HCT116 (cell line): ENCODE data around the gene PDZD4. TPM values are rescaled to one million over a fixed set of nuclear protein-coding genes. Genes with fewer than 3 reads are reported as not detected.

Experiments
- ATAC-seq: fragments of 200-7000 bp; cut with Tn5 transposase; 2 replicates; pipeline ENCODE4 v1.9.1; 2020; ENCODE audit warnings: mild to moderate bottlenecking, moderate library complexity
- BruUV-seq: library from RNA; stranded (reverse); fragments of 400-500 nt; replicated peaks from 2 replicates; lab custom pipeline; 2021; lab: Mats Ljungman, UMichigan
- CTCF ChIA-PET: fragments of 300-600 bp; sonication (Branson Sonifier 250); formaldehyde crosslinking; loops from one replicate; lab custom pipeline; 2021; ENCODE audit warnings: antibody characterized with exemption; lab: Charles Lee
- POLR2A ChIA-PET: fragments of 300-600, 350-600 bp; sonication (Branson Sonifier 250); formaldehyde crosslinking; loops from one replicate; lab custom pipeline; 2021; ENCODE audit warnings: antibody characterized with exemption; lab: Charles Lee
- RAD21 ChIA-PET, 2 experiments: fragments of 300-600 bp; sonication (Branson Sonifier 250); formaldehyde crosslinking; loops; one replicate each; lab custom pipeline; 2023; ENCODE audit warnings: low total read pairs in 2 of 2; ENCODE audit not compliant: uncharacterized antibody in 2 of 2, unreplicated experiment in 2 of 2, low non-redundant PET in 1 of 2; lab: Charles Lee
- DNase-seq: peaks from one replicate; pipeline ENCODE4 v3.0.0-alpha.2; 2010; ENCODE audit warnings: low read depth, low spot score
- H2AFZ ChIP-seq: fragments of 200-600 bp; shearing (Covaris generic), sonication (generic); 2 replicates; pipeline ENCODE4 v1.6.1; 2017; ENCODE audit warnings: low read depth, mixed run types, mixed read lengths, antibody characterized with exemption, low read length; ENCODE audit not compliant: poor library complexity, severe bottlenecking
- H3K27ac ChIP-seq: 2 replicates; pipeline ENCODE4 v1.5.1; 2012; ENCODE audit warnings: low read depth, low read length
- H3K27me3 ChIP-seq: fragments of 200-600 bp; sonication (generic); 2 replicates; pipeline ENCODE4 v1.6.1; 2016; ENCODE audit warnings: mixed run types, low read length, mixed read lengths; ENCODE audit not compliant: insufficient read depth
- H3K36me3 ChIP-seq, 2 experiments: fragments of 200-500 bp in 1 of 2; fragments of 200-600 bp in 1 of 2; sonication (Bioruptor generic) in 1 of 2; sonication (generic) in 1 of 2; 2 replicates each; pipeline versions ENCODE4 v1.5.1 to v1.6.1; 2014 to 2016; ENCODE audit warnings: low read length in 2 of 2, inconsistent platforms in 1 of 2, mixed read lengths in 1 of 2, mixed run types in 1 of 2; ENCODE audit not compliant: insufficient read depth in 2 of 2, control insufficient read depth in 1 of 2
- H3K4me1 ChIP-seq, 2 experiments: fragments of 200-600 bp in 1 of 2; sonication (generic) in 1 of 2; 2 replicates each; pipeline versions ENCODE4 v1.5.1 to v1.6.1; 2012 to 2017; ENCODE audit warnings: low read length in 2 of 2, inconsistent platforms in 1 of 2, mild to moderate bottlenecking in 1 of 2, mixed read lengths in 1 of 2, mixed run types in 1 of 2, moderate library complexity in 1 of 2; ENCODE audit not compliant: insufficient read depth in 2 of 2, control insufficient read depth in 1 of 2
- H3K4me2 ChIP-seq: fragments of 200-600 bp; sonication (generic); 2 replicates; pipeline ENCODE4 v1.6.1; 2017; ENCODE audit warnings: mixed run types, low read length, mixed read lengths
- H3K4me3 ChIP-seq, 2 experiments: fragments of 200-600 bp in 1 of 2; sonication (generic) in 1 of 2; replicated peaks in 1 of 2; 2 replicates each; pipeline ENCODE4 v1.5.1; 2011 to 2016; ENCODE audit warnings: low read length in 2 of 2, control low read depth in 1 of 2, low read depth in 1 of 2, mild to moderate bottlenecking in 1 of 2, mixed read lengths in 1 of 2, mixed run types in 1 of 2
- H3K79me2 ChIP-seq: fragments of 200-600 bp; sonication (generic); 2 replicates; pipeline ENCODE4 v1.6.1; 2017; ENCODE audit warnings: mild to moderate bottlenecking, mixed run types, low read length, moderate library complexity, mixed read lengths; ENCODE audit not compliant: insufficient read depth
- H3K9ac ChIP-seq: fragments of 200-600 bp; sonication (generic); 2 replicates; pipeline ENCODE4 v1.6.1; 2016; ENCODE audit warnings: low read length, mixed read lengths
- H3K9me2 ChIP-seq: fragments of 200-600 bp; sonication (generic), shearing (Covaris generic); 2 replicates; pipeline ENCODE4 v1.6.1; 2017; ENCODE audit warnings: mixed run types, mild to moderate bottlenecking, moderate library complexity; ENCODE audit not compliant: insufficient read depth
- H3K9me3 ChIP-seq, 2 experiments: fragments of 200-500 bp in 1 of 2; fragments of 200-600 bp in 1 of 2; sonication (Bioruptor generic) in 1 of 2; sonication (generic) in 1 of 2; 2 replicates each; pipeline ENCODE4 v1.6.1; 2014 to 2017; ENCODE audit warnings: low read length in 2 of 2, mixed read lengths in 2 of 2, inconsistent platforms in 1 of 2, low read depth in 1 of 2, mild to moderate bottlenecking in 1 of 2, mixed run types in 1 of 2, moderate library complexity in 1 of 2; ENCODE audit not compliant: control insufficient read depth in 1 of 2, insufficient read depth in 1 of 2
- H4K20me1 ChIP-seq: fragments of 200-600 bp; sonication (generic), shearing (Covaris generic); 2 replicates; pipeline ENCODE4 v1.6.1; 2017; ENCODE audit warnings: mixed run types, mild to moderate bottlenecking, moderate library complexity; ENCODE audit not compliant: insufficient read depth
- CEBPB ChIP-seq: IDR thresholded peaks from 2 replicates; pipeline ENCODE4 v1.6.1; 2012; ENCODE audit warnings: low read depth
- EGR1 ChIP-seq: IDR thresholded peaks from 2 replicates; pipeline ENCODE4 v1.6.1; 2012; ENCODE audit warnings: low read depth
- ELF1 ChIP-seq: IDR thresholded peaks from 2 replicates; pipeline ENCODE4 v1.6.1; 2012; ENCODE audit warnings: low read depth, borderline replicate concordance
- FOSL1 ChIP-seq: IDR thresholded peaks from 2 replicates; pipeline ENCODE4 v1.6.1; 2012; ENCODE audit warnings: low read depth
- MAX ChIP-seq: IDR thresholded peaks from 2 replicates; pipeline ENCODE4 v1.6.1; 2012
- POLR2A ChIP-seq: IDR thresholded peaks from 2 replicates; pipeline ENCODE4 v1.7.0; 2011; ENCODE audit warnings: borderline replicate concordance; ENCODE audit not compliant: insufficient read depth, insufficient read length; ENCODE audit errors: extremely low read depth
- RAD21 ChIP-seq: IDR thresholded peaks from 2 replicates; pipeline ENCODE4 v1.6.1; 2012; ENCODE audit warnings: low read depth, mild to moderate bottlenecking
- REST ChIP-seq: IDR thresholded peaks from 2 replicates; pipeline ENCODE4 v1.6.1; 2012; ENCODE audit warnings: low read depth
- SP1 ChIP-seq: IDR thresholded peaks from 2 replicates; pipeline ENCODE4 v1.6.1; 2012; ENCODE audit warnings: low read depth
- SRF ChIP-seq: IDR thresholded peaks from 2 replicates; pipeline ENCODE4 v1.6.1; 2012; ENCODE audit warnings: low read depth
- TCF7L2 ChIP-seq: IDR thresholded peaks from 2 replicates; pipeline ENCODE4 v1.7.0; 2011; ENCODE audit warnings: borderline replicate concordance, inconsistent platforms; ENCODE audit not compliant: insufficient read depth, insufficient read length; ENCODE audit errors: extremely low read depth
- ZFX ChIP-seq: fragments of 450-650 bp; IDR thresholded peaks from 2 replicates; pipeline ENCODE4 v1.6.1; 2017
- intact Hi-C: fragments of 100-400 bp; cut with micrococcal nuclease; formaldehyde crosslinking; loops from 2 replicates; pipeline ENCODE4 v1.10.0; 2022
- total RNA-seq: library from RNA; stranded (reverse); gene quantifications from one replicate; pipeline ENCODE4 v1.2.1, GENCODE V29; 2021; ENCODE audit not compliant: unreplicated experiment
- TF ChIP-seq, protein P1 (sequence below), 3 experiments: fragments of 200-600 bp in 1 of 3; sonication (generic) in 1 of 3; IDR thresholded peaks in 2 of 3; conservative IDR thresholded peaks in 1 of 3; 2 replicates each; pipeline ENCODE4 v1.5.1; 2012 to 2017; ENCODE audit warnings: low read depth in 2 of 3, low read length in 2 of 3, antibody characterized with exemption in 1 of 3, borderline replicate concordance in 1 of 3, control low read depth in 1 of 3, mild to moderate bottlenecking in 1 of 3, mixed read lengths in 1 of 3, mixed run types in 1 of 3, moderate library complexity in 1 of 3; ENCODE audit not compliant: insufficient read depth in 1 of 3

The PDZD4 gene
- total RNA-seq, 1 experiment from 2014 or later: 0.30 TPM

DNA sequence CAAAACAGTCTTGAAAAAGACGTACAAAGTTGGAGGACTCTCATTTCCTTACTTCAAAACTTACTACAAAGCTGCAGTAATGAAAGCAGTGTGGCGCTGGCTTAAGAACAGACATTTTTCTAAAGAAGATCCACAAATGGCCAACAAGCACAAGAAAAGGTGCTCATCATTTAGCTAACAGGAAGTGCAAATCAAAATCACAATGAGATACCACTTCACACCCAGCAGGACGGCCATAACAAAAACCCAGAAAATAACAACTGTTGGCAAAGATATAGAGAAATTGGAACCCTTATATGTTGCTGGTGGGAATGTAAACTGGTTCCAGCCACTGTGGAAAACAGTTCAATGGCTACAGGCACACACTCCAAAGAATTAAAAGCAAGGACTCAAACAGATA lies 3.3 kb downstream of the PDZD4 start:
- ChIA-PET CTCF (no interaction called here), POLR2A (no interaction called here), RAD21 (no interaction called here)
- no peak overlapping the region for H2AFZ ChIP-seq
- no peaks in the 10 kb centered on the region for H3K36me3 ChIP-seq
- no peaks in the 10 kb centered on the region for H4K20me1 ChIP-seq
- H3K4me1 ChIP-seq: peaks cover 0 to 13% of the 10 kb centered on the region in 2 experiments; a peak in 2 of 4 replicates
- H3K4me3 ChIP-seq: no peak overlapping the region
- no peaks in the 10 kb centered on the region for H3K79me2 ChIP-seq
- H3K9ac ChIP-seq: no peak overlapping the region
- H3K4me2 ChIP-seq: no peak overlapping the region
- H3K9me2 ChIP-seq: no peaks in the 10 kb centered on the region
- DNase-seq: no peak
- no TSS peak for BruUV-seq
- ATAC-seq: no peak
- no peaks in the 10 kb centered on the region for H3K9me3 ChIP-seq
- intact Hi-C loops: no loop called here
- no peaks in the 10 kb centered on the region for H3K27me3 ChIP-seq
- no peak overlapping the region for H3K27ac ChIP-seq
- TF ChIP-seq CEBPB: no peak
- no peak for TF ChIP-seq POLR2A
- TF ChIP-seq REST: no peak
- TF ChIP-seq FOSL1: no peak
- TF ChIP-seq, protein P1, sequence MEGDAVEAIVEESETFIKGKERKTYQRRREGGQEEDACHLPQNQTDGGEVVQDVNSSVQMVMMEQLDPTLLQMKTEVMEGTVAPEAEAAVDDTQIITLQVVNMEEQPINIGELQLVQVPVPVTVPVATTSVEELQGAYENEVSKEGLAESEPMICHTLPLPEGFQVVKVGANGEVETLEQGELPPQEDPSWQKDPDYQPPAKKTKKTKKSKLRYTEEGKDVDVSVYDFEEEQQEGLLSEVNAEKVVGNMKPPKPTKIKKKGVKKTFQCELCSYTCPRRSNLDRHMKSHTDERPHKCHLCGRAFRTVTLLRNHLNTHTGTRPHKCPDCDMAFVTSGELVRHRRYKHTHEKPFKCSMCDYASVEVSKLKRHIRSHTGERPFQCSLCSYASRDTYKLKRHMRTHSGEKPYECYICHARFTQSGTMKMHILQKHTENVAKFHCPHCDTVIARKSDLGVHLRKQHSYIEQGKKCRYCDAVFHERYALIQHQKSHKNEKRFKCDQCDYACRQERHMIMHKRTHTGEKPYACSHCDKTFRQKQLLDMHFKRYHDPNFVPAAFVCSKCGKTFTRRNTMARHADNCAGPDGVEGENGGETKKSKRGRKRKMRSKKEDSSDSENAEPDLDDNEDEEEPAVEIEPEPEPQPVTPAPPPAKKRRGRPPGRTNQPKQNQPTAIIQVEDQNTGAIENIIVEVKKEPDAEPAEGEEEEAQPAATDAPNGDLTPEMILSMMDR (IDR thresholded peaks at IDR 0.05 in 2 of 3, conservative IDR thresholded peaks at IDR 0.05 in 1 of 3; ENCODE audit: borderline replicate concordance in 1 of 3, insufficient read depth in 1 of 3, low read depth in 2 of 3, low read length in 2 of 3): no peak
- no peak for TF ChIP-seq SP1
- TF ChIP-seq TCF7L2: no peak
- TF ChIP-seq RAD21: no peak
- TF ChIP-seq ELF1: no peak
- no peak for TF ChIP-seq SRF
- no peak for TF ChIP-seq EGR1
- no peak for TF ChIP-seq MAX
- no peak for TF ChIP-seq ZFX
